HEK293T (cell line): ENCODE data around the gene EPS8L1.

Experiments
- L3MBTL2 ChIP-seq: fragments of 450-650 bp; conservative IDR thresholded peaks from 2 replicates; pipeline ENCODE4 v1.6.1; 2016; ENCODE audit warnings: mild to moderate bottlenecking
- NFRKB ChIP-seq: fragments of 450-650 bp; IDR thresholded peaks from 2 replicates; pipeline ENCODE4 v1.6.1; 2016; ENCODE audit warnings: mild to moderate bottlenecking, moderate library complexity
- SP1 ChIP-seq: fragments of 450-650 bp; IDR thresholded peaks from 2 replicates; pipeline ENCODE4 v1.6.1; 2017
- ZNF384 ChIP-seq: fragments of 450-650 bp; IDR thresholded peaks from 2 replicates; pipeline ENCODE4 v1.6.1; 2016

- TF ChIP-seq L3MBTL2 (no peak), ZNF384 (no peak), NFRKB (no peak), SP1 (no peak)
Observed at GRCh38 chr19:55105237-55105636, 29.6 kb downstream of the EPS8L1 start.
